A673 (cell line): ENCODE data around the gene MAG. TPM values are rescaled to one million over a fixed set of nuclear protein-coding genes. Genes with fewer than 3 reads are reported as not detected.

Source experiments
- BruUV-seq: library from RNA; stranded (reverse); fragments of 400-500 nt; replicated peaks from 2 replicates; lab custom pipeline; 2021; lab: Mats Ljungman, UMichigan
- CTCF ChIA-PET: fragments of 300-600 bp; sonication (Branson Sonifier 250); formaldehyde crosslinking; loops from one replicate; lab custom pipeline; 2022; ENCODE audit warnings: antibody characterized with exemption; lab: Charles Lee
- POLR2A ChIA-PET: fragments of 300-600 bp; sonication (Branson Sonifier 250); formaldehyde crosslinking; loops from one replicate; lab custom pipeline; 2022; ENCODE audit warnings: antibody characterized with exemption; ENCODE audit not compliant: low non-redundant PET; lab: Charles Lee
- DNase-seq: peaks from one replicate; pipeline ENCODE4 v3.0.0-alpha.2; 2015; ENCODE audit warnings: low spot score
- H3K27ac ChIP-seq: fragments of 200-600 bp; sonication (generic); 2 replicates; pipeline ENCODE4 v1.5.1; 2016; ENCODE audit warnings: mixed run types, low read depth, mild to moderate bottlenecking, mixed read lengths, antibody characterized with exemption, low read length; ENCODE audit not compliant: poor library complexity, severe bottlenecking
- H3K27me3 ChIP-seq: fragments of 200-600 bp; sonication (generic); replicated peaks from 2 replicates; pipeline ENCODE4 v1.6.1; 2017; ENCODE audit warnings: mixed run types, low read depth, mild to moderate bottlenecking, mixed read lengths, antibody characterized with exemption, low read length; ENCODE audit not compliant: insufficient read depth, poor library complexity
- H3K36me3 ChIP-seq: fragments of 200-600 bp; sonication (generic); 2 replicates; pipeline ENCODE4 v1.6.1; 2016; ENCODE audit warnings: mixed run types, mild to moderate bottlenecking, mixed read lengths, antibody characterized with exemption, low read length; ENCODE audit not compliant: insufficient read depth, poor library complexity, severe bottlenecking
- H3K4me1 ChIP-seq: fragments of 200-600 bp; sonication (generic); 2 replicates; pipeline ENCODE4 v1.6.1; 2017; ENCODE audit warnings: mixed run types, mild to moderate bottlenecking, mixed read lengths, antibody characterized with exemption, low read length; ENCODE audit not compliant: insufficient read depth, poor library complexity, severe bottlenecking
- H3K4me3 ChIP-seq: fragments of 200-600 bp; sonication (generic); 2 replicates; pipeline ENCODE4 v1.5.1; 2016; ENCODE audit warnings: low read depth, mixed run types, mild to moderate bottlenecking, mixed read lengths, low read length; ENCODE audit not compliant: poor library complexity, severe bottlenecking
- H3K9me3 ChIP-seq: fragments of 200-600 bp; sonication (generic); 2 replicates; pipeline ENCODE4 v1.6.1; 2016; ENCODE audit warnings: mixed run types, low read depth, mild to moderate bottlenecking, mixed read lengths, antibody characterized with exemption, low read length; ENCODE audit not compliant: poor library complexity, severe bottlenecking
- EZH2 ChIP-seq: fragments of 200-600 bp; sonication (generic); IDR thresholded peaks from 2 replicates; pipeline ENCODE4 v1.6.1; 2017; ENCODE audit warnings: borderline replicate concordance, low read depth, mild to moderate bottlenecking, mixed read lengths, antibody characterized with exemption, low read length; ENCODE audit not compliant: poor library complexity, severe bottlenecking
- intact Hi-C: fragments of 100-400 bp; cut with micrococcal nuclease; formaldehyde crosslinking; loops from one replicate; pipeline ENCODE4 v1.10.0; 2022; ENCODE audit not compliant: unreplicated experiment
- total RNA-seq: library from RNA; stranded (reverse); gene quantifications from 2 replicates; pipeline ENCODE4 v1.2.3, GENCODE V29; 2021
- TF ChIP-seq, protein P1 (sequence below): fragments of 300-800, 200-600 bp; sonication (generic); conservative IDR thresholded peaks from 2 replicates; pipeline ENCODE4 v1.5.1; 2017; ENCODE audit warnings: low read depth, mild to moderate bottlenecking, antibody characterized with exemption, low read length, moderate library complexity, mixed read lengths

MAG gene
- total RNA-seq, 1 experiment from 2014 or later, result not detected

DNA sequence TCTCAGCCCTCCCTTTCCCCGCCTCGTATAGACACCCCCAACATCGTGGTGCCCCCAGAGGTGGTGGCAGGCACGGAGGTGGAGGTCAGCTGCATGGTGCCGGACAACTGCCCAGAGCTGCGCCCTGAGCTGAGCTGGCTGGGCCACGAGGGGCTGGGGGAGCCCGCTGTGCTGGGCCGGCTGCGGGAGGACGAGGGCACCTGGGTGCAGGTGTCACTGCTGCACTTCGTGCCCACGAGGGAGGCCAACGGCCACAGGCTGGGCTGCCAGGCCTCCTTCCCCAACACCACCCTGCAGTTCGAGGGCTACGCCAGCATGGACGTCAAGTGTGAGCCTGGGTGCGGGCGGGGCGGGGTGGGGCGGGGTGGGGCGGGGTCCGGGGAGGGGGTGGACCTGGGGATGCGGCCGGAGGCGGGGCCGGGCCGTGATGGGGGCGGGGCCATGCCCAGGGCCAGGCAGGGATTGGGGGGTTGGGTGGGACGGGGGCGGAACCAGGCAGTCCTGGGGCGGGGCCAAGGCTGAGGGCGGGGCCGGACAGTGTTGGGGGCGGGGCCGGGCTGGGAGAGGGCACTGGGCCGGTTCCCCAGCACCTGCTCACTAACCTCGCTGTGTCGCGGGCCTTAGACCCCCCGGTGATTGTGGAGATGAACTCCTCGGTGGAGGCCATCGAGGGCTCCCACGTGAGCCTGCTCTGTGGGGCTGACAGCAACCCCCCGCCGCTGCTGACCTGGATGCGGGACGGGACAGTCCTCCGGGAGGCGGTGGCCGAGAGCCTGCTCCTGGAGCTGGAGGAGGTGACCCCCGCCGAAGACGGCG is 7.8 kb downstream of the MAG start:
- no peak overlapping the region for H3K27ac ChIP-seq
- BruUV-seq, result no TSS peak
- no peaks in the 10 kb centered on the region for H3K9me3 ChIP-seq
- no peaks in the 10 kb centered on the region for H3K36me3 ChIP-seq
- no peaks in the 10 kb centered on the region for H3K4me1 ChIP-seq
- ChIA-PET POLR2A (no interaction called here), CTCF (no interaction called here)
- no peak for DNase-seq
- H3K4me3 ChIP-seq, result no peak overlapping the region
- TF ChIP-seq, protein P1, sequence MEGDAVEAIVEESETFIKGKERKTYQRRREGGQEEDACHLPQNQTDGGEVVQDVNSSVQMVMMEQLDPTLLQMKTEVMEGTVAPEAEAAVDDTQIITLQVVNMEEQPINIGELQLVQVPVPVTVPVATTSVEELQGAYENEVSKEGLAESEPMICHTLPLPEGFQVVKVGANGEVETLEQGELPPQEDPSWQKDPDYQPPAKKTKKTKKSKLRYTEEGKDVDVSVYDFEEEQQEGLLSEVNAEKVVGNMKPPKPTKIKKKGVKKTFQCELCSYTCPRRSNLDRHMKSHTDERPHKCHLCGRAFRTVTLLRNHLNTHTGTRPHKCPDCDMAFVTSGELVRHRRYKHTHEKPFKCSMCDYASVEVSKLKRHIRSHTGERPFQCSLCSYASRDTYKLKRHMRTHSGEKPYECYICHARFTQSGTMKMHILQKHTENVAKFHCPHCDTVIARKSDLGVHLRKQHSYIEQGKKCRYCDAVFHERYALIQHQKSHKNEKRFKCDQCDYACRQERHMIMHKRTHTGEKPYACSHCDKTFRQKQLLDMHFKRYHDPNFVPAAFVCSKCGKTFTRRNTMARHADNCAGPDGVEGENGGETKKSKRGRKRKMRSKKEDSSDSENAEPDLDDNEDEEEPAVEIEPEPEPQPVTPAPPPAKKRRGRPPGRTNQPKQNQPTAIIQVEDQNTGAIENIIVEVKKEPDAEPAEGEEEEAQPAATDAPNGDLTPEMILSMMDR, result no peak
- no peak for TF ChIP-seq EZH2
- H3K27me3 ChIP-seq, result peaks cover 2% of the 10 kb centered on the region
- intact Hi-C loops, result no loop called here

DNA sequence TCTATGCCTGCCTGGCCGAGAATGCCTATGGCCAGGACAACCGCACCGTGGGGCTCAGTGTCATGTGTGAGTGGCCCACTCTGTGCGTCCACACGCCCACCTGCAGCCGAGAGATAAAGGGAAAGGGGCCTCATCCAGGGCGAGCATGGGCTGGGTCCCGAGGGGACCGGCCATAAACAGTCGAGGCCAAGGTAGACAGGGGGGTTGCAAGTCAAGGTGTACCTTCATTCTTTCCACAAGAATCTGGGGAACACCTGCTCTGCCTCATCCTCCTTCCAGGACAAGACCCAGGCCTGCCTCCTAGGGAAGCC is 8.3 kb downstream of the MAG start:
- DNase-seq, result no peak
- H3K4me1 ChIP-seq, result no peaks in the 10 kb centered on the region
- TF ChIP-seq, protein P1, result no peak
- no peak for TF ChIP-seq EZH2
- H3K27ac ChIP-seq, result no peak overlapping the region
- no peak overlapping the region for H3K4me3 ChIP-seq
- no peaks in the 10 kb centered on the region for H3K36me3 ChIP-seq
- intact Hi-C loops, result no loop called here
- CTCF ChIA-PET, result no interaction called here
- BruUV-seq, result no TSS peak
- POLR2A ChIA-PET, result no interaction called here
- no peaks in the 10 kb centered on the region for H3K9me3 ChIP-seq
- H3K27me3 ChIP-seq, result no peaks in the 10 kb centered on the region

DNA sequence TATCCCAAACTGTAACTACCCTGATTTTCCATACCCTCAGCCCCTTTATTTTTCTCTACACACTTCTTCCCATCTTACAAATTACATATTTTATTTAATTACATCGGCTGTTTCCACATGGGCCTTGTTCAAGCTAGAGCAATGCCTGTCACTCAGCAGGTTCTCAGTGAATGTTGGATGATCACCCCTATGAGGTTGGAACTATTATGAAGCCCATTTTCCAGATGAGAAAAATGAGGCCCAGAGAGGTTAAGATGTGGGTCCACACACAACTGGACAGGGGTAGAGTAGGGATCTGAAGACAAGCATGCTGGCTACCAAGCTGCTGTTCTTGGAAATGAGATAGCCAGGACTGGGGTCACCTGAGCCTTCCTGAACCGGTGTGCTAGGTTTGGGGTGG is 10.0 kb downstream of the MAG start:
- H3K27me3 ChIP-seq, result no peaks in the 10 kb centered on the region
- H3K27ac ChIP-seq, result no peak overlapping the region
- no peak overlapping the region for H3K4me3 ChIP-seq
- intact Hi-C loops, result no loop called here
- no TSS peak for BruUV-seq
- CTCF ChIA-PET, result no interaction called here
- no peaks in the 10 kb centered on the region for H3K4me1 ChIP-seq
- no peaks in the 10 kb centered on the region for H3K9me3 ChIP-seq
- no peak for DNase-seq
- H3K36me3 ChIP-seq, result no peaks in the 10 kb centered on the region
- POLR2A ChIA-PET, result no interaction called here
- TF ChIP-seq, protein P1, result no peak
- TF ChIP-seq EZH2, result no peak
